GM13977 (cell line): ENCODE results near the gene ENO2.
A peak's percentile ranks its signal among the peaks of the same experiment; 100 is the strongest.
"Not testable (repeated sequence)": the region's sequence is repeated elsewhere in the genome, so short reads cannot be mapped to it uniquely, and the experiment has no call there.

Experiments used
- DNase-seq: peaks from one replicate; pipeline ENCODE4 v3.0.0; 2012; ENCODE audit warnings: low spot score
- CTCF ChIP-seq: IDR thresholded peaks from 2 replicates; pipeline ENCODE4 v1.5.1; 2012; ENCODE audit warnings: mild to moderate bottlenecking, control low read depth; ENCODE audit not compliant: insufficient read depth; ENCODE audit errors: extremely low read depth, missing control alignments
- in situ Hi-C: fragments of 300-500 bp; cut with MboI; formaldehyde crosslinking; loops from one replicate; pipeline ENCODE4 v1.12.0; 2022; ENCODE audit warnings: low sequenced_read_pairs, low pct_unique_long_range_greater_than_20kb, mixed read lengths, inconsistent platforms; ENCODE audit not compliant: unreplicated experiment

ENO2 gene

GRCh38 chr12:6890789-6891645 is 23.4 kb upstream of the ENO2 start:
- DNase-seq = peak; percentile 98
- TF ChIP-seq CTCF = peak; percentile 92
- in situ Hi-C loops = no loop called here

GRCh38 chr12:6891646-6892001 is 22.8 kb upstream of the ENO2 start:
- DNase-seq = no peak
- in situ Hi-C loops = no loop called here

GRCh38 chr12:6892683-6893082 is 21.7 kb upstream of the ENO2 start:
- DNase-seq, in situ Hi-C loops: not testable (repeated sequence)

More at GRCh38 chr12:6891646-6892001, 22.8 kb upstream of the ENO2 start:
- TF ChIP-seq CTCF = no peak

GRCh38 chr12:6894321-6894720 is 20.1 kb upstream of the ENO2 start:
- no peak for DNase-seq
- in situ Hi-C loops = no loop called here
- TF ChIP-seq CTCF = no peak

DNA sequence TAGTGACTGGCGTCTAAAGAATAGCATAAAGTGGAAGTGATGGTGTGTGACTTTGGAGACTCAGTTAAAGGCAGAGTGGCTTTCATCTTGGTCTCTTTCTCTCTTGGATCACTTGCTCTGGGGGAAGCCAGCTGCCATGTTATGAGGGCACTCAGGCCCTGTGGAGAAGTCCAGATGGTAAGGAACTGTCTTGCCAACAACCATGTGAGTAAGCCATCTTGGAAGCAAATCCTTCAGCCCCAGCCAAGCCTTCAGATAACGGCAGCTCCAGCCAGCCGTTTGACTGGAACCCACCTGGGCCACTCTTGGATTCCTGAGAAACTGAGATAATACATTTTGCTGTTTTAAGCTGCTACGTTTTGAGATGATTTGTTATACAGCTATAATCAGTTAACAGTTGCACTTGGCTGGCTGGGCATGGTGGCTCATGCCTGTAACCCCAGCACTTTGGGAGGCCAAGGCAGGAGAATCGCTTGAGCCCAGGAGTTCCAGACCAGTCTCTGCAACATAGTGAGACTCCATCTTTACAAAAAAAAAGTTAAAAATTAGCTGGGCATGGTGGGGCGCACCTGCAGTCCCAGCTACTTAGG is 17.4 kb upstream of the ENO2 start:
- in situ Hi-C loops = no loop called here
- TF ChIP-seq CTCF = no peak
- no peak for DNase-seq

- in situ Hi-C loops = no loop called here
- DNase-seq = no peak
Observed at GRCh38 chr12:6899427-6899826, 15.0 kb upstream of the ENO2 start.

More at GRCh38 chr12:6899427-6899826, 15.0 kb upstream of the ENO2 start:
- no peak for TF ChIP-seq CTCF
